ENCODE data around the gene CDK2. TPM values are rescaled to one million over a fixed set of nuclear protein-coding genes. Genes with fewer than 3 reads are reported as not detected.
"Not testable (repeated sequence)": the region's sequence is repeated elsewhere in the genome, so short reads cannot be mapped to it uniquely, and the experiment has no call there.

The CDK2 gene
- total RNA-seq, 1 experiment from 2014 or later: 66.3 TPM

GRCh38 chr12:55979069-55979468, 12.4 kb downstream of the CDK2 start:
- DNase-seq (ENCODE audit: low spot score): no peak

- not testable (repeated sequence) for DNase-seq (ENCODE audit: low spot score)
Measured at GRCh38 chr12:55981882-55982281, 15.3 kb downstream of the CDK2 start.

- DNase-seq (ENCODE audit: low spot score): no peak
Measured at GRCh38 chr12:55982319-55982936, 15.8 kb downstream of the CDK2 start.

- DNase-seq (ENCODE audit: low spot score): no peak
Measured at GRCh38 chr12:55983232-55983842, 16.7 kb downstream of the CDK2 start.

DNA sequence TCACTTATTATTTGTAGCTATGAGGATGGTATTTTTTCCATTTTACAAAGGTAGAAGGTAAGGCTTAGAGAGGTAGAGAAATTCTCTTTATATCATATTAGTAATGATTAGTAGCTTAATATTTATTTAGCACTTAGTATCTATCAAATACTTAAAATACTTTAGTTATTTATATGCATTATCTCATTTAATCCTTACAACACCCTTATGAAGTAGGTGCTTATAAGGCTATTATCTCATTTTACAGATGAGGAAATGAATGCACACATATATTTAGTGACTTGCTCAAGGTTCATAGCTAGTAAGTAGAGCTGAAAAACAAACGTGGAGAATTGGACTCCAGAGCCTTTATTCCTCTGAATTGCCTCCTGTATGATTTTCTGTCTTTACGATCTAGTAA, 18.2 kb downstream of the CDK2 start:
- no peak for DNase-seq (ENCODE audit: low spot score)

GRCh38 chr12:55985341-55985740, 18.7 kb downstream of the CDK2 start:
- DNase-seq (ENCODE audit: low spot score): no peak

- not testable (repeated sequence) for DNase-seq (ENCODE audit: low spot score)
Measured at GRCh38 chr12:55985976-55986375, 19.3 kb downstream of the CDK2 start.

- DNase-seq (ENCODE audit: low spot score): no peak
Measured at GRCh38 chr12:55991110-55991509, 24.5 kb downstream of the CDK2 start.

GRCh38 chr12:55993230-55993853, 26.7 kb downstream of the CDK2 start:
- DNase-seq (ENCODE audit: low spot score): no peak

DNA sequence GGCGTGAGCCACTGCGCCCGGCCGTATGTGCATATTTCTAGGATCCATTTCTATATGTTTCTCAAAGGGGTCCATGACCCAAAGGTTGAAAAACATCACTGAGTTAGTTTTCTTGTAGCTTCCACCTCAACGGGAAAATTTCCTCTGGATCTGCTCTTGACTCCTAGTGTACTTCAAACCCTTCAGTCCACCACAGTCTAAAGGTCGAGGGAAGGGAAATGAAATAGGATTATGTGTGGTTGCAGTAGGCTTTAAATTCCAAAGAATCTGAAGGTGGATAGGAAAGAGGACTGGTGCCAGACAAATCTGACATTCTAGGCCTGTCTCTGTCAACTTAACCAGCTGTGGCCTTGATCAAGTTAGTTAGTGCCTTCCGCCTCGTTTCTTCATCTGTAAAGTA, 28.7 kb downstream of the CDK2 start:
- no peak for DNase-seq (ENCODE audit: low spot score)

DNA sequence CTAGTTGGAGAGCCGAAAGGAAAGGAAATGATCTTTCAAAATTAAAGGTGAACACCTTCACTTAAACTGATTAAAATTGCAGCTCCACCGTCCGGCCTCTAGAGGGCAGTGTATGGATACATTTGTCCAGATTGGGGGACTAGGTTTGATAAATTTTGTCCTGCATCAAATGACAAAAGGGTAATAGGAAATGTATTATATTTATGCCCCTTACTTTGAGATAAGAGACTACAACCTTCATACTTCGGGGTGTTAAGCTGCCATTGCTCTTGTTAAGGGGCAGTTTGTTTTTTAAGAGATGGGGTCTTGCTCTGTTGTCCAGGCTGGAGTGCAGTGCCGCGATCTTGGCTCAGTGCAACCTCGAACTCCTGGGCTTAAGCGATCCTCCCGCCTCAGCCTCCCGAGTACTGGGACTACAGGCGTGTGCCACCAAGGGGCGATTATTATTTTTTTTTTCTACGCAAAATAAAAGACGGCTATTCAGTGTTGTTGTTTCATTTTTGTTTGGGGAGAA, 29.6 kb downstream of the CDK2 start:
- DNase-seq (ENCODE audit: low spot score): peak; percentile 38

DNA sequence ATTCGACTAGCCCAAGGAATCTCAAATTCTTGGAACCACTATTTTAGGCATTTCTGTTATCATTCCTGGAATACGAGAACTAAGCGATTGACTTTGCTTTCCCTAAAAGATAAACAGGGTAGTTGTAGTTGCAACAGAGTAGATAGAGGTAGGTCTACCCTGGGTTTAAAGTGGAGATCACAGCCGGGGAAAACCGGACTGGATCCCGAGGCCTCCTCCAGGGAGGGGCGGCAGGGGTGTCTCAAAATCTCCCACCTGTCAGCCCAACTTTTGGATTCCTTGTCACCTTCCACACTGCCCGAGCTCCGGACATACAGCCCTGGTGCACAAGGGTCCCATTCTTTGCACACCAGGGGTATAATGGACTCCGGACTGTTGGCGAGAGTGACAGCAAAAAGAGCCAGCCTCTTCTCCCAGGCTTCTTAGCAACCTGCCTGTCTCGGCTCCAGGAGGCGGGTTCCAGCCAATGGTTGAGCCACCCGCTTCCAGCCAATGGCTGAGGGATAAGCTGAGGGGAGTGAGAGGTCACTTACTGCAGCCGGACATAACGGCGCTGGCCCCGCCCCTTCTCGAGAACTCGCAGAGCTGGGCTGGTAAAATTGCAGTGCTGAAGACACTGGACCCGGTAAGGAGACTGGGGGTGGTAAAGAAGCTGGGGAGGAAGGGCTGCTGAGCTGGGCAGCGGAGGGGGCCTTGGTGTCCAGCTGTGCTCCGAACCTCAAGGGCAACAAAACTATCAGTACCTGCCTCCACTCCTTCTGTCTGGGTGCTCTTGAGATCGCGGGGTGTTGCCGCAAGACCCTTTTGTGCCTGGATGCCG, 30.3 kb downstream of the CDK2 start, which contains the start of gene SUOX:
Gene SUOX (plus strand): TSS at position 562 of the 820 bp plus-strand sequence. CDS start 4,946 bp downstream, outside the sequence.
- peak; percentile 95 for DNase-seq (ENCODE audit: low spot score)

DNA sequence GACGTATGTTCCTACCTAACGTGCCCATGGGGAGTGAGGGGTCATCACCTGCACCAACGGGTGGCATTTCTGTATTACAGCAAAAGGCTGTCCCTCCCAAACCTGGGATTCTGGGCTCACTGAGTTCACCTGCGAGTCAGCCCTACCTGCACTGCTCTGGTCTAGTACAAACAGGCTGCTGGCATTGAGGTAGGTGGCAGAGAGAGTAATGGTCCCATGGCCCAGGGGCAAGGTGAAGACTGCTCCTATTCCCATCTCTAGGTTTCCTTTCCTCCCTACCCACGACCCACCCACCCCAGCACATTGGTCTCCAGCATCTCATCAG, 30.9 kb downstream of the CDK2 start:
- no peak for DNase-seq (ENCODE audit: low spot score)

DNA sequence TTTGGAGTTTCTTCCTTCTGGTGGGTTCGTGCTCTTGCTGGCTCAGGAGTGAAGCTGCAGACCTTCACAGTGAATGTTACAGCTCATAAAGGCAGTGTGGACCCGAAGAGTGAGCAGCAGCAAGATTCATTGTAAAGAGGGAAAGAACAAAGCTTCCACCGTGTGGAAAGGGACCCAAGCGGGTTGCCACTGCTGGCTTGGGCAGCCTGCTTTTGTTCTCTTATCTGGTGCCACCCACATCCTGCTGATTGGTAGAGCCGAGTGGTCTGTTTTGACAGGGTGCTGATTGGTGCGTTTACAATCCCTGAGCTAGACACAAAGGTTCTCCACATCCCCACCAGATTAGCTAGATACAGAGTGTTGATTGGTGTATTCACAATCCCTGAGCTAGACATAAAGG, 32.9 kb downstream of the CDK2 start:
- DNase-seq (ENCODE audit: low spot score): not testable (repeated sequence)

DNA sequence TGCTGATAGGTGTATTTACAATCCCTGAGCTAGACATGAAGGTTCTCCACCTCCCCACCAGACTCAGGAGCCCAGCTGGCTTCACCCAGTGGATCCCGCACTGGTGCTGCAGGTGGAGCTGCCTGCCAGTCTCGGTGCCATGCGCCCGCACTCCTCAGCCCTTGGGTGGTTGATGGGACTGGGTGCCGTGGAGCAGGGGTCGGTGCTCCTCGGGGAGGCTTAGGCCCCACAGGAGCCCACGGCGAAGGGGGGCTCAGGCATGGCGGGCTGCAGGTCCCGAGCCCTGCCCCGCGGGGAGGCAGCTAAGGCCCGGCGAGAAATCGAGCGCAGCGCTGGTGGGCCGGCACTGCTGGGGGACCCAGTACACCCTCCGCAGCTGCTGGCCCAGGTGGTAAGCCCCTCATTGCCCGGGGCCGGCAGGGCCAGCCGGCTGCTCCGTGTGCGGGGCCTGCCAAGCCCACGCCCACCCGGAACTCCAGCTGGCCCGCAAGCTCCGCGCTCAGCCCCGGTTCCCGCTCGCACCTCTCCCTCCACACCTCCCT, 33.4 kb downstream of the CDK2 start:
- not testable (repeated sequence) for DNase-seq (ENCODE audit: low spot score)

- no peak for DNase-seq (ENCODE audit: low spot score)
Measured at GRCh38 chr12:56001487-56002100, 35.0 kb downstream of the CDK2 start.

GRCh38 chr12:56003376-56003775, 36.7 kb downstream of the CDK2 start:
- not testable (repeated sequence) for DNase-seq (ENCODE audit: low spot score)

DNA sequence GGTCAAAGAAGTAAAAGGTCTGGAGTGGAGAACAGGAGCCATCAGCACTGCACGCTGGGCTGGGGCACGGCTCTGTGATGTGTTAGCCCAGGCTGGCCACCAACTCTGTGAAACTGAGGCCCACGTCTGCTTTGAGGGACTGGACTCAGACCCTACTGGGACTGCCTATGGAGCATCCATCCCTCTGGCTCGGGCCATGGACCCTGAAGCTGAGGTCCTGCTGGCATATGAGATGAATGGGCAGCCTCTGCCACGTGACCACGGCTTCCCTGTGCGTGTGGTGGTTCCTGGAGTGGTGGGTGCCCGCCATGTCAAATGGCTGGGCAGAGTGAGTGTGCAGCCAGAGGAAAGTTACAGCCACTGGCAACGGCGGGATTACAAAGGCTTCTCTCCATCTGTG, 37.6 kb downstream of the CDK2 start:
- DNase-seq (ENCODE audit: low spot score): no peak

GRCh38 chr12:56007564-56008559, 41.2 kb downstream of the CDK2 start:
- DNase-seq (ENCODE audit: low spot score): no peak

GRCh38 chr12:56010111-56010570, 43.5 kb downstream of the CDK2 start:
- DNase-seq (ENCODE audit: low spot score): no peak

Measured in H4 (cell line).